ENCODE results near the gene SSB.

- TF ChIP-seq, protein P1, sequence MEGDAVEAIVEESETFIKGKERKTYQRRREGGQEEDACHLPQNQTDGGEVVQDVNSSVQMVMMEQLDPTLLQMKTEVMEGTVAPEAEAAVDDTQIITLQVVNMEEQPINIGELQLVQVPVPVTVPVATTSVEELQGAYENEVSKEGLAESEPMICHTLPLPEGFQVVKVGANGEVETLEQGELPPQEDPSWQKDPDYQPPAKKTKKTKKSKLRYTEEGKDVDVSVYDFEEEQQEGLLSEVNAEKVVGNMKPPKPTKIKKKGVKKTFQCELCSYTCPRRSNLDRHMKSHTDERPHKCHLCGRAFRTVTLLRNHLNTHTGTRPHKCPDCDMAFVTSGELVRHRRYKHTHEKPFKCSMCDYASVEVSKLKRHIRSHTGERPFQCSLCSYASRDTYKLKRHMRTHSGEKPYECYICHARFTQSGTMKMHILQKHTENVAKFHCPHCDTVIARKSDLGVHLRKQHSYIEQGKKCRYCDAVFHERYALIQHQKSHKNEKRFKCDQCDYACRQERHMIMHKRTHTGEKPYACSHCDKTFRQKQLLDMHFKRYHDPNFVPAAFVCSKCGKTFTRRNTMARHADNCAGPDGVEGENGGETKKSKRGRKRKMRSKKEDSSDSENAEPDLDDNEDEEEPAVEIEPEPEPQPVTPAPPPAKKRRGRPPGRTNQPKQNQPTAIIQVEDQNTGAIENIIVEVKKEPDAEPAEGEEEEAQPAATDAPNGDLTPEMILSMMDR (conservative IDR thresholded peaks at IDR 0.05), result no peak
- TF ChIP-seq ZFX (IDR thresholded peaks at IDR 0.05), result no peak
These were observed 19.6 kb downstream of the SSB start for GRCh38 chr2:169818241-169818640.
